Loucy (cell line): ENCODE measurements around the gene CNTROB.
"Not testable (repeated sequence)": the region's sequence is repeated elsewhere in the genome, so short reads cannot be mapped to it uniquely, and the experiment has no call there.

Experiments used
- H2AFZ ChIP-seq: fragments of 200-600 bp; sonication (generic); 2 replicates; pipeline ENCODE4 v1.6.0; 2016; ENCODE audit warnings: antibody characterized with exemption, mild to moderate bottlenecking, low read length, moderate library complexity
- H3F3A ChIP-seq: fragments of 200-600 bp; 2 replicates; pipeline ENCODE4 v1.6.0; 2016; ENCODE audit warnings: antibody characterized with exemption, low read depth, mild to moderate bottlenecking
- H3K27me3 ChIP-seq: fragments of 200-600 bp; sonication (generic); 2 replicates; pipeline ENCODE4 v1.6.1; 2014; ENCODE audit warnings: low read length, mild to moderate bottlenecking; ENCODE audit not compliant: insufficient read depth, poor library complexity, severe bottlenecking
- H3K36me3 ChIP-seq: fragments of 200-600 bp; sonication (generic); 2 replicates; pipeline ENCODE4 v1.6.1; 2016; ENCODE audit warnings: low read length; ENCODE audit not compliant: insufficient read depth
- H3K4me1 ChIP-seq: fragments of 200-600 bp; sonication (generic); 2 replicates; pipeline ENCODE4 v1.5.1; 2014; ENCODE audit warnings: low read length, mild to moderate bottlenecking; ENCODE audit not compliant: insufficient read depth, poor library complexity, severe bottlenecking
- H3K4me2 ChIP-seq: fragments of 200-600 bp; sonication (generic); 2 replicates; pipeline ENCODE4 v1.6.0; 2014; ENCODE audit warnings: antibody characterized with exemption, low read length, low read depth, mild to moderate bottlenecking; ENCODE audit not compliant: poor library complexity, severe bottlenecking
- H3K4me3 ChIP-seq: fragments of 200-600 bp; sonication (generic); 2 replicates; pipeline ENCODE4 v1.5.1; 2014; ENCODE audit warnings: low read length, mild to moderate bottlenecking, mixed read lengths; ENCODE audit not compliant: poor library complexity, severe bottlenecking
- H3K79me2 ChIP-seq: fragments of 200-600 bp; sonication (generic); 2 replicates; pipeline ENCODE4 v1.6.1; 2014; ENCODE audit warnings: low read length; ENCODE audit not compliant: insufficient read depth
- H3K9ac ChIP-seq: fragments of 200-600 bp; sonication (generic); 2 replicates; pipeline ENCODE4 v1.6.0; 2014; ENCODE audit warnings: mild to moderate bottlenecking, low read depth, low read length, moderate library complexity; ENCODE audit not compliant: poor library complexity, severe bottlenecking
- H3K9me2 ChIP-seq: fragments of 200-600 bp; sonication (generic); replicated peaks from 2 replicates; pipeline ENCODE4 v1.6.1; 2016; ENCODE audit warnings: low read depth, low read length, mixed read lengths
- H3K9me3 ChIP-seq: fragments of 200-600 bp; sonication (generic); 2 replicates; pipeline ENCODE4 v1.6.1; 2014; ENCODE audit warnings: mild to moderate bottlenecking, antibody characterized with exemption, low read length, low read depth; ENCODE audit not compliant: insufficient read depth
- H4K20me1 ChIP-seq: fragments of 200-600 bp; sonication (generic); 2 replicates; pipeline ENCODE4 v1.6.0; 2014; ENCODE audit warnings: antibody characterized with exemption, low read length, mild to moderate bottlenecking; ENCODE audit not compliant: insufficient read depth, poor library complexity, severe bottlenecking
- CTCF ChIP-seq: fragments of 200-600 bp; sonication (generic); conservative IDR thresholded peaks from 2 replicates; pipeline ENCODE4 v1.5.1; 2014; ENCODE audit warnings: mild to moderate bottlenecking, antibody characterized with exemption, low read length
- EZH2phosphoT487 ChIP-seq: fragments of 200-600 bp; IDR thresholded peaks from 2 replicates; pipeline ENCODE4 v1.6.1; 2018; ENCODE audit warnings: antibody characterized with exemption, mild to moderate bottlenecking, moderate library complexity, borderline replicate concordance

CNTROB gene

GRCh38 chr17:7947651-7948050 lies 15.6 kb downstream of the CNTROB start:
- no peaks in the 10 kb centered on the region for H3K4me1 ChIP-seq
- no peaks in the 10 kb centered on the region for H3K9me2 ChIP-seq
- H3K27me3 ChIP-seq, result no peaks in the 10 kb centered on the region
- H2AFZ ChIP-seq, result no peak overlapping the region
- H3K36me3 ChIP-seq, result peaks cover 64% of the 10 kb centered on the region; the same call in 1 of the 2 replicates
- no peak overlapping the region for H3K4me3 ChIP-seq
- H3K9me3 ChIP-seq, result no peaks in the 10 kb centered on the region
- H3K79me2 ChIP-seq, result no peaks in the 10 kb centered on the region
- no peaks in the 10 kb centered on the region for H4K20me1 ChIP-seq
- no peaks in the 10 kb centered on the region for H3F3A ChIP-seq
- no peak overlapping the region for H3K4me2 ChIP-seq
- H3K9ac ChIP-seq, result no peak overlapping the region
- TF ChIP-seq EZH2phosphoT487 (no peak), CTCF (no peak)

GRCh38 chr17:7950578-7950977 lies 18.6 kb downstream of the CNTROB start:
- Histone ChIP-seq H3K36me3 (peaks cover 39% of the 10 kb centered on the region; the same call in 1 of the 2 replicates), H3K27me3 (no peaks in the 10 kb centered on the region)
- TF ChIP-seq EZH2phosphoT487 (no peak), CTCF (no peak)

GRCh38 chr17:7951143-7951792 lies 19.3 kb downstream of the CNTROB start:
- no peaks in the 10 kb centered on the region for H3K27me3 ChIP-seq
- H3K4me3 ChIP-seq, result no peak overlapping the region
- H3K9me3 ChIP-seq, result no peaks in the 10 kb centered on the region
- no peak overlapping the region for H3K9ac ChIP-seq
- H3K79me2 ChIP-seq, result no peaks in the 10 kb centered on the region
- H3K9me2 ChIP-seq, result no peaks in the 10 kb centered on the region
- no peaks in the 10 kb centered on the region for H3F3A ChIP-seq
- H3K36me3 ChIP-seq, result peaks cover 32% of the 10 kb centered on the region; the same call in 1 of the 2 replicates
- TF ChIP-seq CTCF (no peak), EZH2phosphoT487 (no peak)
- no peaks in the 10 kb centered on the region for H4K20me1 ChIP-seq
- H3K4me1 ChIP-seq, result no peaks in the 10 kb centered on the region
- no peak overlapping the region for H2AFZ ChIP-seq
- H3K4me2 ChIP-seq, result no peak overlapping the region

More at GRCh38 chr17:7950578-7950977, 18.6 kb downstream of the CNTROB start:
- Histone ChIP-seq H3K9ac (no peak overlapping the region), H3K79me2 (no peaks in the 10 kb centered on the region), H3K9me2 (no peaks in the 10 kb centered on the region), H3K4me3 (no peak overlapping the region), H3K9me3 (no peaks in the 10 kb centered on the region), H3F3A (no peaks in the 10 kb centered on the region), H3K4me2 (no peak overlapping the region), H3K4me1 (no peaks in the 10 kb centered on the region), H2AFZ (no peak overlapping the region), H4K20me1 (no peaks in the 10 kb centered on the region)

GRCh38 chr17:7953266-7953665 lies 21.3 kb downstream of the CNTROB start:
- H3K79me2 ChIP-seq, H3K4me2 ChIP-seq, H3K4me3 ChIP-seq, H3F3A ChIP-seq, H3K9ac ChIP-seq, H3K4me1 ChIP-seq, H4K20me1 ChIP-seq, H2AFZ ChIP-seq, H3K9me3 ChIP-seq, H3K27me3 ChIP-seq, H3K9me2 ChIP-seq: not testable (repeated sequence)
- H3K36me3 ChIP-seq, result peaks cover 16% of the 10 kb centered on the region; the same call in 1 of the 2 replicates
